Measurements from ENCODE around the gene SIRPA.

Gene SIRPA

GRCh38 chr20:1894951-1895673 lies at the start of gene SIRPA:
SIRPA (plus strand) TSS chr20:1895407; CDS start chr20:1895448, 41 bp downstream.
- H3K27ac ChIP-seq: no peak within 1 kb of the TSS
- TF ChIP-seq ZFX (IDR thresholded peaks at IDR 0.05; ENCODE audit: borderline replicate concordance) (no peak), CTCF (IDR thresholded peaks at IDR 0.05) (no peak)

- TF ChIP-seq CTCF (IDR thresholded peaks at IDR 0.05): no peak
- TF ChIP-seq ZFX (IDR thresholded peaks at IDR 0.05; ENCODE audit: borderline replicate concordance): no peak
- H3K27ac ChIP-seq: no peak overlapping the region
Observed at GRCh38 chr20:1845701-1846100, 49.5 kb upstream of the SIRPA start.

- no peak overlapping the region for H3K27ac ChIP-seq
- TF ChIP-seq ZFX (IDR thresholded peaks at IDR 0.05; ENCODE audit: borderline replicate concordance) (no peak), CTCF (IDR thresholded peaks at IDR 0.05) (no peak)
Observed at GRCh38 chr20:1846341-1846740, 48.9 kb upstream of the SIRPA start.

- no peak for TF ChIP-seq ZFX (IDR thresholded peaks at IDR 0.05; ENCODE audit: borderline replicate concordance)
- no peak for TF ChIP-seq CTCF (IDR thresholded peaks at IDR 0.05)
Observed at GRCh38 chr20:1846876-1847275, 48.3 kb upstream of the SIRPA start.

GRCh38 chr20:1847780-1848179 lies 47.4 kb upstream of the SIRPA start:
- H3K27ac ChIP-seq: no peak overlapping the region
- no peak for TF ChIP-seq CTCF (IDR thresholded peaks at IDR 0.05)
- TF ChIP-seq ZFX (IDR thresholded peaks at IDR 0.05; ENCODE audit: borderline replicate concordance): no peak

More at GRCh38 chr20:1846876-1847275, 48.3 kb upstream of the SIRPA start:
- no peak overlapping the region for H3K27ac ChIP-seq

GRCh38 chr20:1848373-1848772 lies 46.8 kb upstream of the SIRPA start:
- H3K27ac ChIP-seq: no peak overlapping the region

More at GRCh38 chr20:1848373-1848772, 46.8 kb upstream of the SIRPA start:
- no peak for TF ChIP-seq CTCF (IDR thresholded peaks at IDR 0.05)
- no peak for TF ChIP-seq ZFX (IDR thresholded peaks at IDR 0.05; ENCODE audit: borderline replicate concordance)

Data from 22Rv1 (cell line).